Measurements from ENCODE around the gene IDI1. TPM values are rescaled to one million over a fixed set of nuclear protein-coding genes. Genes with fewer than 3 reads are reported as not detected.

IDI1 gene
- total RNA-seq, 1 experiment from 2014 or later, result 47.2 TPM

- no peak for TF ChIP-seq ZNF281 (CRISPR knock-in tag; IDR thresholded peaks at IDR 0.05)
- TF ChIP-seq ZMAT4 (CRISPR knock-in tag; IDR thresholded peaks at IDR 0.05), result no peak
- TF ChIP-seq IRF2 (CRISPR knock-in tag; IDR thresholded peaks at IDR 0.05; ENCODE audit: borderline replicate concordance, low read depth), result no peak
Measured at GRCh38 chr10:1089017-1089689, 40.2 kb upstream of the IDI1 start (continued).

GRCh38 chr10:1086787-1087186 is 37.9 kb upstream of the IDI1 start:
- Mint-ChIP-seq H3K9me3 (no peaks in the 10 kb centered on the region), H3K4me3 (no peak overlapping the region), H3K27me3 (ENCODE audit: low read depth) (no peaks in the 10 kb centered on the region), H3K4me1 (no peaks in the 10 kb centered on the region), H3K27ac (no peak overlapping the region), H3K36me3 (peaks cover 44% of the 10 kb centered on the region)
- DNase-seq (ENCODE audit: low spot score) (no peak), ATAC-seq (no peak)
- POLR2A ChIA-PET, result no interaction called here
- CTCF ChIA-PET, result interaction anchor here (2.0 kb wide), 1 partner anchor 23 kb away, joined by 5 read pairs; no protein-coding TSS in a partner anchor
- no peak for TF ChIP-seq ZNF425 (CRISPR knock-in tag; conservative IDR thresholded peaks at IDR 0.05)
- TF ChIP-seq ZNF281 (CRISPR knock-in tag; IDR thresholded peaks at IDR 0.05), result no peak
- no peak for TF ChIP-seq ZNF219 (CRISPR knock-in tag; IDR thresholded peaks at IDR 0.05; ENCODE audit: borderline replicate concordance)
- TF ChIP-seq ATF3 (CRISPR knock-in tag; conservative IDR thresholded peaks at IDR 0.05), result no peak
- no peak for TF ChIP-seq OVOL2 (CRISPR knock-in tag; IDR thresholded peaks at IDR 0.05; ENCODE audit: borderline replicate concordance)
- TF ChIP-seq SP1 (CRISPR knock-in tag; conservative IDR thresholded peaks at IDR 0.05), result no peak
- TF ChIP-seq STAT6 (CRISPR knock-in tag; conservative IDR thresholded peaks at IDR 0.05; ENCODE audit: low read depth), result no peak
- TF ChIP-seq ZMAT4 (CRISPR knock-in tag; IDR thresholded peaks at IDR 0.05), result no peak
- no peak for TF ChIP-seq CDX4 (CRISPR knock-in tag; IDR thresholded peaks at IDR 0.05; ENCODE audit: borderline replicate concordance)
- TF ChIP-seq FOXP4 (CRISPR knock-in tag; IDR thresholded peaks at IDR 0.05), result no peak
- TF ChIP-seq KAT7 (CRISPR knock-in tag; IDR thresholded peaks at IDR 0.05; ENCODE audit: borderline replicate concordance), result no peak
- no peak for TF ChIP-seq PRDM15 (CRISPR knock-in tag; IDR thresholded peaks at IDR 0.05)
- TF ChIP-seq TCF7 (CRISPR knock-in tag; IDR thresholded peaks at IDR 0.05; ENCODE audit: low read depth), result no peak
